ENCODE data around the gene SLC12A5.

GRCh38 chr20:46020555-46020954 is 8.5 kb upstream of the SLC12A5 start:
- TF ChIP-seq CTCF (conservative IDR thresholded peaks at IDR 0.05; ENCODE audit: low read length) (no peak), EZH2phosphoT487 (IDR thresholded peaks at IDR 0.05; ENCODE audit: borderline replicate concordance, low read depth, low read length) (no peak)
